HG02938 (cell line): Measurements from ENCODE around the gene VMP1.
A peak's percentile ranks its signal among the peaks of the same experiment; 100 is the strongest.

Experiments used
- ATAC-seq: cut with Tn5 transposase; IDR thresholded peaks from one replicate; pipeline ENCODE4 v1.9.1; 2021; ENCODE audit warnings: mild to moderate bottlenecking, moderate library complexity; ENCODE audit not compliant: unreplicated experiment

The VMP1 gene

DNA sequence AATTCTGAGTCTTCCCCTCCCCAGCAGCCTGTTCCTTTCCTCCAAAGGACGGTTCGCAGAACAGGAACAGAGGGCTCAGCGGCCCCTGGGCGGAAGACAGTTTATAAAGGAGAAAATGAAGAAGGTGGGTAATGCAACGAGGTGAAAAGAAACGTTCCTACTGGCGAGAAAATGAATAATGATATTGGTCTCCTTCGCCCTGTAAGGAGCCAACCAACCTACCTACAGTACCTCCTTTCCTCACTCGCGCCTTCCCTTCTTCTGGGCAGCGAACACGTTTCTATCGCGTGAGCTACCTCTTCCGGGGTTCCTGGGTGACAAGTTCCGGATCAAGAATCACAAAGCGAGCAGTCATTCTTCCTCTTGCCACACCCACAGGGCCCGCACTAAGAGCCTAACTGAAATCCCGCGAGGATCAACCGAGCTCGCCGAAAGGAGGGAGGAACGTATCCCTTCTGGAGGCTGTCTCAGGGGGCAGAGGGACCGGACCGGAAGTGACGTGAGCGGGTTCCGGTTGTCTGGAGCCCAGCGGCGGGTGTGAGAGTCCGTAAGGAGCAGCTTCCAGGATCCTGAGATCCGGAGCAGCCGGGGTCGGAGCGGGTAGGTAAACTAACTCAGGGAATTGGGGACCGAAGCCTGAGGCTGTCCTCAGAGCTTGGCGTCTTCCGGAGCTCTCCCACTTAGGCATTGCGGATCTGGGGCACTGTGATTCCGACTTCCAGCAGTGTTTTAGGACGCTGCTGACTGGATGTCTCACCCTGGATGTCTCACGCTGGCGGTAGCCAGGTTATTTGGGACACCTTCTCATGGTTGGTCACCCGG is at the start of gene VMP1, which contains the start of gene PTRH2:
Gene VMP1 (plus strand): TSS at position 506 of the 822 bp plus-strand sequence. CDS start 23,793 bp downstream, outside the sequence.
Gene PTRH2 (minus strand): TSS at position 282 of the 822 bp plus-strand sequence. CDS start 9,452 bp downstream, outside the sequence.
- peak; percentile 95 for ATAC-seq

DNA sequence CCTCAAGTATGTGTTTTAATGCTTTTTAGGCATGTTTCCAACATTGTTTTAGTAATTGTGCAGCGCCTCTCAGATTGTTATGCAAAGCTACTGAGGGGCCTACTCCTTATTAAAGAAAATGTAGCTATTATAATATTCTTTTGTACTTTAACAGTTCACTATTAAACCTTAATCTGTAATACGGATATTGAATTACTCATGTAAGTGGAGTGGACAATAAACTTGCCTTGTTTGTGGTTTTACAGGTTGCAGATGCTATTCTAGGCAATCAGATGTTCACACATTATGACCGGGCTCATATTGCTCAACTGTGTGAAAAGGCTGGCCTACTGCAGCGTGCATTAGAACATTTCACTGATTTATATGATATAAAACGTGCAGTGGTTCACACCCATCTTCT is 41.2 kb upstream of the VMP1 start:
- no peak for ATAC-seq

DNA sequence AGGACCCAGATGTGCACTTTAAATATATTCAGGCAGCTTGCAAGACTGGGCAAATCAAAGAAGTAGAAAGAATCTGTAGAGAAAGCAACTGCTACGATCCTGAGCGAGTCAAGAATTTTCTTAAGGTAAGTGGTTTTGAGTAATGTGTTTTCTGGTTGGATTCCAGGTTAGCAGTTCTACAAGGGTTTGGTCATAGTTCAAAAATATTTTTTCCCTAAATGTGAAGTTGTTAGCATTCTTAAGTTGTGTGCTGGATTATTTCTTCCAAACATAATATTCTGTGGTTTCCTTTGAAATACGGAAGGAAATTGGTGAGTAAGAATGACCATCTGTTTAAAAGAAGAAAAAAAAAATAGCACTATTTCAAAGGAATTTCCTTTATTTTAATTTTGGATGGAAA is 38.6 kb upstream of the VMP1 start:
- no peak for ATAC-seq

DNA sequence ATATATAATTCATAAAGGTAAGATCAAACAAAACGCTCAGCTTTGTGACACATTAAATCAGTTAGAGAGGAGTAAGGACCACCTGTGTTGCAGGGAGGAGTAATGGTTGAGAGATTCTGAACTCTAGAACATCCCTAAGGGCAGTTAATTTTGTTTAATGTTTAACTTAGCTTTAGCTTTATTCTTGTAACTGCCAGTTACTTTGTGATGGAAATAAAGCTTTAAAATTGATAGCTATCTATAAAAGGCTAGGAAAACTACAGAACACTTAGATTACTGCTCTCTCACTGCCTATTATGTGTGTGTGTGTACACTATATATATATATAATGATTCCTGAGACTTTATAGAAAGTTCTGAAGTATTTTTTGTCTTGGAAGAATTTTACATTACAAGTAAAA is 38.0 kb upstream of the VMP1 start:
- no peak for ATAC-seq

DNA sequence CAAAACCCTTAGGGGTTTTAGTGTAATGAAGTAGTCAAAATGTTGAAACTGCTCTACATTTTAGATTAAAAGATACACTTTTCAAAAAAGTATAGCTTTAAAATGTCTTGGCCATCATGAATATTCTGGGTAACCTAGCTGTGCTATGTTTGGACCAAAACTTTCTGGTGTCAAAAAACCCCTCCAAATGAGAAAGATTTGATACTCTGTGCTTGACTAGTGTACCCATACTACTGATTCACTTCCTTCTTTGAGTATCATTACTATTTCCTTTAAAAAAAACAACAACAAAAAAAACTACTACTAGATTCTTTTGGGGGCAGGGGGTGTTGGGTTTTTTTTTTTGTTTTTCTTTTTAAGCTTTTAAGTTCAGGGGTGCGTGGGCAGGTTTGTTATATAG is 37.5 kb upstream of the VMP1 start:
- no peak for ATAC-seq

DNA sequence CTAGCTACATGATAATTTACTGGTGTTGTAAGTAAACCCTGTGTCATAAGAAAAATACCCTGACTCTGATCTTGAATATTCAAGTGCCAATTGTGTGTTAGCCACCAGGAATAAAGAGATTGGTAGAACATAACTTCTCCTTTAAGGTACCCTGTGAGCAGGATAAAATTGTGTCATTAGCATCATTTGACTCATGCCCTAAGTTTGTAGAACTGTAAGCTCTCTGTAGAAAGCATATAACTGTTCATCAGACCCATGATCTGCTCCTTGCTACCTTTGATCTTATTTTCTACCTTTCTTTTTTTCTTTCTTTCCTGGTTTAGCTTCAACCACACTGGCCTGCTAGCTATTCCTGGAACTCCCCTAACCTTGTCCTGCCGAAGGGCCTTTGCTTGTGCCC is 36.1 kb upstream of the VMP1 start:
- no peak for ATAC-seq

DNA sequence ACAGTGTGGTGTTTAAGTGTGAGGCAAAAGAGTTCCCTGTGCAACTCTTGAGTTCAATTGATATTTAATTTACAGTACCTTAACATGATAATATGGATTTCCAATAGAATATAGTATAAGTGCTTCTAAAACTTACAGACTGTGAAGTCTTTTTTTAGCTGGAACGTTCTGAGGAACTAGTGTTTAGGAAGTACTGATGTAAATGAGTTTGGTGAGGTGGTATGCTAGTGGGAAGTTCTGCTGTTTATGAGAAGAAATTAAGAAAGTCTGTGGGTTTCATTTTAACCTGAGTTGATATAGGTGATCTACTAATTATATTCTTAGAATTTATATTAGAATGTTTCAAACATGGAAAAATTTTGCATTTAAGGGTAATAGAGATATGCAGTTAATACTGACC is 32.2 kb upstream of the VMP1 start:
- no peak for ATAC-seq

DNA sequence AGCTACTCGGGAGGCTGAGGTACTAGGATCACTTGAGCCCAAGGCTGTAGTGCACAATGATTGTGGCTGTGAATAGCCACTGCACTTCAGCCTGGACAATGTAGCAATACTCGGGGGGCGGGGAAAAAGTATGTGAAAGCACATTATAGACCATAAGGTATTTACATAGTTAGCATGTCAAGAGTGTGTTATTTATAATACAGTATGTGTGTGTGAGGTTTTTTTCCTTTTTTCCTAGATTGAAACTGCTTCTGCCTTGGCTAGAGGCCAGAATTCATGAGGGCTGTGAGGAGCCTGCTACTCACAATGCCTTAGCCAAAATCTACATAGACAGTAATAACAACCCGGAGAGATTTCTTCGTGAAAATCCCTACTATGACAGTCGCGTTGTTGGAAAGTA is 30.7 kb upstream of the VMP1 start:
- ATAC-seq, result no peak

DNA sequence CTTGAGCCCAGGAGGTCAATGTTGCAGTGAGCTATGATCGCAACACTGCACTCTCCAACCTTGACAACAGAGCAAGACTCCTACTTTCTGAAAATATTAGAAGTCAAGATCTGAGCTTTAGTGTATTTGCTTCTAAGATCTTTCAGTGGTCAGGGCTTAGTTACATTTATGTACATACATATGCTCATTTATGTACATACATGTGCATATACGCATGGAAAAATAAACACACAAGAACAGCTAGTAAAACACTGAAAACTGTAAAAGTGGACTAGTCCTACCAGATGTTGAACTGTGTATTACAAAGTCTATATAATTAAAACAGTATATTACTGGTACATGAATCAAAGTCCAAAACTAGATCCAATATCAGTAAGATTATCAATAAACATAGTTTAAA is 28.5 kb upstream of the VMP1 start:
- ATAC-seq, result no peak

DNA sequence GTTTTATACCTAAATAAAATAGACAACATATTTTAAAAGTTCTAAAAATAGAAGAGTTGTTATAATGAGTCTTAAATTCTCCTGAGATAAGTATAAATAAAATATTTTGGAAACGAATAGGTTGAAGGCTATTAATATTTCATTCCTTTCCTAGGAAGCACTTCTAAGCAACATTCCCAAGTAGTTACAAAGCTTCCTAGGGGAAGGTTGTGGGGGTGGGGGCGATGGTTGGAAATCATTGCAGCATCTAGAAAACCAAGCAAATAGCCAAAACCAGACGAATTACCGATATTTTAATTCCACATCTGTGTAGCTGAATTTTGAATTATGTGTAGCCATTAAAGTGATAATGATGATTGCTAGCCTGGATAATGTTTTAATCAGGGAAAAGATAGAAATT is 27.1 kb upstream of the VMP1 start:
- no peak for ATAC-seq

DNA sequence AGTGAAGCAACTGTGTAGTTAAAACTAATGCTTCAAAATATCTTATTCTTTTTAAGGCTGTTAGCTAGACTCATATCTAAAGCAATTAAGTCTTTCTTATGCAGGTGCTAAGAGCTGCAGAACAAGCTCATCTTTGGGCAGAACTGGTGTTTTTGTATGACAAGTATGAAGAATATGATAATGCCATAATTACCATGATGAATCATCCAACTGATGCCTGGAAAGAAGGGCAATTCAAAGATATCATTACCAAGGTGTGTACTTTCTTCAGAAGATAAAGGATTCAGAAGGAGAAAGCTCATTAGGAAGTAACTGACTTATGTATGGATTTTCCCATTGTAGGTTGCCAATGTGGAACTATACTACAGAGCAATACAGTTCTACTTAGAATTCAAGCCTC is 24.2 kb upstream of the VMP1 start:
- ATAC-seq, result no peak

DNA sequence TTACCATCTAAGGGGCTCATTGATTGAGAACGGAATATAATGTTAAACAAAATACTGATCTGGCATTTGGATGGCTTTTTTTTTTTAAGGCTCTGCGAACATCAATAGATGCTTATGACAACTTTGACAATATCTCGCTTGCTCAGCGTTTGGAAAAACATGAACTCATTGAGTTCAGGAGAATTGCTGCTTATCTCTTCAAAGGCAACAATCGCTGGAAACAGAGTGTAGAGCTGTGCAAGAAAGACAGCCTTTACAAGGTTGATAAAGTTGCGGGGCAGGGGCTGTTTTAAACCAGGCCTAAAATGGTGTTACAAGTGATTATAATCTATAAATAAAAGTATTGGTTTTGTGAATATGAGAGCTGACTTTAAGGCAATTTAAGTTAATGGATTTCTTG is 22.5 kb upstream of the VMP1 start:
- no peak for ATAC-seq

DNA sequence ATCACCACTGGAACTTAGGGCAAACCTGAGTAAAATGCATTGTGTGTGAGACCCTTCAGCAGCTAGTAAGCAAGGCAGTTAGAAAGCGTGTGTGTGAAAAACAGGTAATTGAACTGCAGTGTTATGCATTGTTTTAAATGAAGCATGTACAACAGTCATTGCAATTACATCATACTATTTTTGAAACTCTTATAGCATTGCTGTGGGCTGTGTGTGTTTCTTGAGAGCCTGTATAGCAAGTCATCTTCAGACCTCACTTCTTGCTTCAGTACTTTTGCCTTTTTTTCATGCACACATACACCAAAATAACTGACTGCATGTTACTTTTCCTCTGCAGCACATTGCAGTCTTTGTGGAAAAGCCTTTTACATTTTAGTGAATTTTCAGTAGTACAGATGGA is 19.4 kb upstream of the VMP1 start:
- ATAC-seq, result no peak

DNA sequence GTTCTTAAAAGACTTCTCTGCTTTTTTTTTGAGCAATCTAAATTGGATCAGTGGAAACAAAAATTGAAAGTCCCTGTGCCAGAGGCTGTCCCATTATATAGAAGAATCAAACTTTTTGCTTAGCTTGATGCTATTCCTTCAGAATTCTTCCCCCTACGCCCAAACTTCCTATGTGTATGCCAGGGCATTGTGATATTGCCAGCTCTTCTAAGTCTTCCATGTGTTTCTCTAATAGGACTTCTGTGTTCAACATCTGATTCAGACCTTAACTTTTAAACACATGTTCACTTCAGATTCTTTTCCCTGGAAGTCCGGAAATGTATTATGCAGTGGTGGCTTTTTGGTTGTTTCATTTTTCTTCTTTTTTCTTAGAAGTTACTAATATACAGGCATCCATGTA is 19.0 kb upstream of the VMP1 start:
- no peak for ATAC-seq

DNA sequence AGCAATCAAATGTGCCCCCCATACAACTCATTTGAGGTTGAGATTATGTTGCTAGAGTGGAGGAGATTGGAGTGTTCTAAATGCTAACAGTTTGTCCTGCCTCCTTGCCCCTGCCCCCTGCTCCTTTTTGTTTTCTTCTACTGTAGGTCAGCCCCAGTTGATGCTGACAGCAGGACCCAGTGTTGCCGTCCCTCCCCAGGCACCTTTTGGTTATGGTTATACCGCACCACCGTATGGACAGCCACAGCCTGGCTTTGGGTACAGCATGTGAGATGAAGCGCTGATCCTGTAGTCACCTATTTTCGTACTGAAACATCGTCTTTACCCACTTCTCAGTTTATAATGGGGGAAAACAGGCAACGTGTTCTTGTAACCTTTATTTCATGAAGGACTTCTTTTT is 13.9 kb upstream of the VMP1 start:
- ATAC-seq, result no peak

DNA sequence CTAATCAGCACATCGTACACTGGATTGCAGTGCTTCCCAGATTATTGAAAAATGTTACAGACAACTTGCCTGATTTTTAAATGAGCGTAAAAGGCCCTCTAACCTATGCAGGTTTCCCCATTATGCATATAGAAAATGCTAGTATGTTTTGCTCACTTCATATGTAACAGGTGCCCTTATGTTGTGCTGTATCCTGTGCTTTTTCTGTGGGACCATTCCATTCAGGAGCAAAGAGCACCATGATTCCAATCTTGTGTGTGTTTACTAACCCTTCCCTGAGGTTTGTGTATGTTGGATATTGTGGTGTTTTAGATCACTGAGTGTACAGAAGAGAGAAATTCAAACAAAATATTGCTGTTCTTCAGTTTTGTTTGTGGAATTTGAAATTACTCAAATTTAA is 13.1 kb upstream of the VMP1 start:
- ATAC-seq, result no peak

DNA sequence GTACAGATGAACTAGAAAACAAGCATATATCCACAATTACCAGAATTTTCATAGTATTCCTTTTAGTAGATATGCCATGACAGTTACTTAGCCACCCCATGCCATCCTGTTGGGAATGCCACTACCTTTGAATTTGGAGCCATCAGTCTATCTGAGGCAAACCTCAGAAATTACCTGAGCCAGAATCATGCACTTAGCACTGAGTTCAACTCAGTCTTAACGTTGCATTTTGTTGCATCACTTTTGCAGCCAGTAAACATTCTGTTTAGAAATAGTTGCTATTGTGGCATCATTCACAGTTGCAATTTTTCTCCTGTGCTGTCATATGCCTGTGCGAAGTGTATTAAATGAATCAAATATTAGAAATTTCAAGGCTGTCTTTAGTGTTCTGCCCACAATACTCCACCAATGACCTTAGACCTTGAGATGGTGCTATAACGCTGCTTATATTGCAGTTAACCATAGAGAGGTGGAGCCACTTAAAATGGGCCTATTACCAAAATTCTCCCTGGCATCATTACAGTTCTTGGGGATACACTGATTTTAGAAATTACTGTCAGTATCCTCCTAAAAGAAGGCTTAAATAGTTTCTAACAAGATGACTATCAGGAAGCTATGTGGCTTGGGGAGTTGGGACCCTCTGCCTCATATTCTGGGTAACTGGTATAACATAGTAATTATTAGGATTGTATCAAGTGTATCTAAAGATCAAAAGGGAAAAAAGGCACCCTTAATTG is 11.3 kb upstream of the VMP1 start:
- ATAC-seq, result no peak

DNA sequence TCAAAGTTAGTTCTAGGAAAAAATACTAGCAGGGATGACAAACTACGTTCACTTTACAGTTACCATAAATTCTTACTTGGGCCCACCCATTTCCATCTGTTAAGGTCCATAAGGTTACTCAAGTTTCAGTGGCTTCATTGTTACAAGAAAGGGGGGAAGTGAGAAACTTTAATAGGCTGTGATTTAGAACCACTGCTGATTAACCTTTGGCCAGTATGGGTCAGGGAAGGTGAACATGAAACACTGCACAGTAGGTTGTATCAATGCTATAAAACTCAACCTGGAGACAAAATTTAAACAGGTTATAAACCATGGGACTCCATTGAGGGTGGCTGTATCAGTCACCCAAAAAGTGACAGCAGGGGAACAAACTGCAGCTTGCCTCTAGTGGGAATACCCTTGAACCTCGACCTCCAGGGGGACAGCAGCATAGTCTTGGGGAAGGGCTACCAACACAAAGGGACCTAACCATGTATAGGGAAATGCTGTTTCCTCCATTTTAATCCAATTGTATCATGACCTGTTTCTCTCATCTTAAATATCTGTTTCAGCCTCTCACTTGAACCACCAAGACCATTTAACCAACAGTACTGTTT is 10.7 kb upstream of the VMP1 start:
- no peak for ATAC-seq

DNA sequence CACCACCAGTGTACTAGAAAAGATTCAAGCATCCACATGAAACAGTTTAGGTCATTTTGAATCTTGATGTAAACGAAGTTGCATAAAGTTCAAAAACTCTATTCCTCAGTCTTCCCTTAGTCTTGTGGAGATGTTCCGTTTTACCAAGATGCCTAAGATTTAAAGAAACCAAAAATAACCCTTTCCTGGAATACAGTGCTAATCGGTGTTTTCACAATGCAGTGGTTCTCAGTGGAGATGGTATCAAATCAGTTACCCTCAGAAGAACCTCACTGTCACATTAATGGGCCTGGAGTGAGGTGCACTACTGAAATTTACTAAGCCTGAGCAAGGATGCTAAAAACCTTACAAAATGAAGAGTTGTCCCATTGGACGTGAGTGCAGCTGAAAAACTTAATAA is 9.3 kb upstream of the VMP1 start:
- no peak for ATAC-seq

DNA sequence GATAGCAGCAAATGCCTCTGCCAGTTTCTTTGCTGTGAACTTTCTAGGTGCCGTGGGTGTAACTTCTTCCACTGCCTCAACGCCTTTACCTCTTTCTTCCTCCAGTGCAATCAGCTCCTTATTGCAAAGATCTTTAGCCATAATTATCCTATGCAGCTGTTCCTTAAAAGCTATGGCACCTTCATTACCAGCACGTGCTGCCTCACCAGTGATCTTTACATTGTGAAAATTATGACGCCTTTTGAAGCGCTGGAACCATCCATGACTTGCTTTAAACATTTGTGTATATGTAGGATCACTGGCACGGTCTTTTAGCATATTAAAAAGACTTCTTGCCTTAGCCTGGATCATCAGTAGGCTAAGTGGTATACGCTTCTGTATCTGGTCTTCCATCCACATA is 8.2 kb upstream of the VMP1 start:
- no peak for ATAC-seq

DNA sequence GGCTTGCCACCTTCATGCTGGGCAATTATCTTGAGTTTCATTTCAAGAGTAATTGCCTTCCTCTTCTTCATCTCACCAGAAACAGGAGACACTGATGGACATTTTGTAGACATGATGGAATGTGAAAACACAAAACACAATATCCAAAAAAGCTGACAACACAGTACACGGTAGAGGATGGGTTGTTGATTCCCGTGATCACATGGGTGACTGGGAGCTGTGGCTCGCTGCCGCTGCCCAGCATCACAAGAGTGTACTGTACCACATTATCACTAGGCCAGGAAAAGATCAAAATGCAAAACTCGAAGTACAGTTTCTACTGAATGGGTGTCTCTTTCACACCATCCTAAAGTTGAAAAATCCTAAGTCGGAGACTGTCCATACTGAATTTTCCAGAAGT is 7.7 kb upstream of the VMP1 start:
- no peak for ATAC-seq

DNA sequence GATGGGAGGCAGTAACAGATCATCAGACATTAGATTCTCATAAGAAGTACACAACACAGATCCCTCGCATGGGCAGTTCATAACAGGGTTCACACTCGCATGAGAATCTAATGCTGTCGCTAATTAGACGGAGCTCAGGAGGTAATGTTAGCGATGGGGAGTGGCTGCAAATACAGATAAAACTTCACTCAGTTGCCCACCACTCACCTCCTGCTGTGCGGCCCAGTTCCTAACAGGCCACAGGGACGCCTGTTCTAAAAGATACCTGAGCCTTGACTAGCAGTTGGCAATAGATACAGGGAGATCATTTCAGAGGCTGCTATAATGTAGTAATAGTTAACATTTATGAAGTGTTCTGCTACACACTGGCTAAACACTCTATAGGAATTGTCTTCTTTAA is 5.2 kb upstream of the VMP1 start:
- ATAC-seq, result no peak
